OCI-LY1 (cell line): ENCODE data around the gene SYPL1.

Source experiments
- H2AFZ ChIP-seq: fragments of 200-600 bp; sonication (generic), shearing (Covaris generic); 2 replicates; pipeline ENCODE4 v1.6.0; 2014; ENCODE audit warnings: antibody characterized with exemption, mild to moderate bottlenecking, low read length
- H3F3A ChIP-seq: fragments of 200-600 bp; sonication (generic), shearing (Covaris generic); 2 replicates; pipeline ENCODE4 v1.6.0; 2014; ENCODE audit warnings: mild to moderate bottlenecking, antibody characterized with exemption, low read length, moderate library complexity; ENCODE audit not compliant: insufficient read depth
- H3K27ac ChIP-seq: fragments of 200-600 bp; sonication (generic); 2 replicates; pipeline ENCODE4 v1.5.1; 2014; ENCODE audit warnings: low read length, mixed run types, mild to moderate bottlenecking, low read depth; ENCODE audit not compliant: poor library complexity, severe bottlenecking
- H3K27me3 ChIP-seq: fragments of 200-600 bp; sonication (generic); 2 replicates; pipeline ENCODE4 v1.6.0; 2014; ENCODE audit warnings: antibody characterized with exemption, mild to moderate bottlenecking, low read length, moderate library complexity; ENCODE audit not compliant: insufficient read depth
- H3K36me3 ChIP-seq: fragments of 200-600 bp; sonication (generic); 2 replicates; pipeline ENCODE4 v1.6.1; 2014; ENCODE audit warnings: mild to moderate bottlenecking, antibody characterized with exemption, low read length, moderate library complexity, mixed read lengths; ENCODE audit not compliant: insufficient read depth
- H3K4me1 ChIP-seq: fragments of 200-600 bp; sonication (generic); 2 replicates; pipeline ENCODE4 v1.5.1; 2014; ENCODE audit warnings: mild to moderate bottlenecking, low read length, moderate library complexity; ENCODE audit not compliant: insufficient read depth, severe bottlenecking
- H3K4me2 ChIP-seq: fragments of 200-600 bp; sonication (generic), shearing (Covaris generic); 2 replicates; pipeline ENCODE4 v1.6.1; 2014; ENCODE audit warnings: low read length
- H3K4me3 ChIP-seq: fragments of 200-600 bp; sonication (generic); 2 replicates; pipeline ENCODE4 v1.5.1; 2014; ENCODE audit warnings: low read length, low read depth, mild to moderate bottlenecking, mixed read lengths; ENCODE audit not compliant: poor library complexity, severe bottlenecking
- H3K79me2 ChIP-seq: fragments of 200-600 bp; shearing (Covaris generic); 2 replicates; pipeline ENCODE4 v1.6.1; 2016; ENCODE audit warnings: mixed run types, low read length, mixed read lengths; ENCODE audit not compliant: insufficient read depth
- H3K9ac ChIP-seq: fragments of 200-600 bp; sonication (generic), shearing (Covaris generic); 2 replicates; pipeline ENCODE4 v1.6.1; 2014; ENCODE audit warnings: mild to moderate bottlenecking, low read length, mixed read lengths
- H3K9me2 ChIP-seq: fragments of 200-600 bp; sonication (generic), shearing (Covaris generic); 2 replicates; pipeline ENCODE4 v1.6.1; 2014; ENCODE audit warnings: low read depth, mild to moderate bottlenecking, low read length, mixed read lengths
- H3K9me3 ChIP-seq: fragments of 200-600 bp; shearing (Covaris generic); 2 replicates; pipeline ENCODE4 v1.6.1; 2014; ENCODE audit warnings: low read length, mixed read lengths
- H4K20me1 ChIP-seq: fragments of 200-600 bp; sonication (generic), shearing (Covaris generic); 2 replicates; pipeline ENCODE4 v1.6.0; 2016; ENCODE audit warnings: mild to moderate bottlenecking, low read length; ENCODE audit not compliant: insufficient read depth
- CTCF ChIP-seq: fragments of 200-600 bp; sonication (generic), shearing (Covaris generic); IDR thresholded peaks from 2 replicates; pipeline ENCODE4 v1.5.1; 2017; ENCODE audit warnings: mild to moderate bottlenecking, antibody characterized with exemption, low read length, moderate library complexity, mixed read lengths
- EZH2 ChIP-seq: fragments of 200-600 bp; sonication (generic), shearing (Covaris generic); IDR thresholded peaks from 2 replicates; pipeline ENCODE4 v1.8.0; 2017; ENCODE audit warnings: borderline replicate concordance, mixed run types, mild to moderate bottlenecking, antibody characterized with exemption, low read length, moderate library complexity, mixed read lengths

Gene SYPL1

GRCh38 chr7:106110238-106110560 is 1.9 kb downstream of the SYPL1 start:
- no peaks in the 10 kb centered on the region for H3K9me3 ChIP-seq
- H3F3A ChIP-seq: no peaks in the 10 kb centered on the region
- H3K9ac ChIP-seq: peak overlapping the region; percentile 87
- H3K36me3 ChIP-seq: peaks cover 53% of the 10 kb centered on the region
- H3K27me3 ChIP-seq: no peaks in the 10 kb centered on the region
- H4K20me1 ChIP-seq: peaks cover 8% of the 10 kb centered on the region; the same call in 1 of the 2 replicates
- H3K79me2 ChIP-seq: peaks cover 68% of the 10 kb centered on the region
- TF ChIP-seq CTCF (no peak), EZH2 (no peak)
- peak overlapping the region; percentile 85 for H3K27ac ChIP-seq
- no peaks in the 10 kb centered on the region for H3K9me2 ChIP-seq
- peak overlapping the region; percentile 97 for H3K4me2 ChIP-seq
- H2AFZ ChIP-seq: no peak overlapping the region
- peaks cover 70% of the 10 kb centered on the region for H3K4me1 ChIP-seq
- H3K4me3 ChIP-seq: peak overlapping the region; percentile 77

GRCh38 chr7:106109521-106110237 is 2.4 kb downstream of the SYPL1 start:
- peak overlapping the region; percentile 87 for H3K9ac ChIP-seq
- peaks cover 74% of the 10 kb centered on the region for H3K79me2 ChIP-seq
- H3K4me3 ChIP-seq: peak overlapping the region; percentile 77
- peaks cover 59% of the 10 kb centered on the region for H3K36me3 ChIP-seq
- H3K27me3 ChIP-seq: no peaks in the 10 kb centered on the region
- peak overlapping the region; percentile 97 for H3K4me2 ChIP-seq
- H4K20me1 ChIP-seq: peaks cover 9% of the 10 kb centered on the region; the same call in 1 of the 2 replicates
- peak overlapping the region; percentile 85 for H3K27ac ChIP-seq
- no peaks in the 10 kb centered on the region for H3K9me2 ChIP-seq
- no peaks in the 10 kb centered on the region for H3K9me3 ChIP-seq
- TF ChIP-seq EZH2 (no peak), CTCF (no peak)
- no peaks in the 10 kb centered on the region for H3F3A ChIP-seq
- H3K4me1 ChIP-seq: peaks cover 70% of the 10 kb centered on the region
- H2AFZ ChIP-seq: no peak overlapping the region

GRCh38 chr7:106108991-106109390 is 3.1 kb downstream of the SYPL1 start:
- no peak for TF ChIP-seq CTCF
- no peak for TF ChIP-seq EZH2
- no peak overlapping the region for H2AFZ ChIP-seq
- peaks cover 9% of the 10 kb centered on the region; the same call in 1 of the 2 replicates for H4K20me1 ChIP-seq
- no peaks in the 10 kb centered on the region for H3K27me3 ChIP-seq
- peaks cover 61% of the 10 kb centered on the region for H3K36me3 ChIP-seq
- H3K4me3 ChIP-seq: peak overlapping the region; percentile 77
- peak overlapping the region; percentile 85 for H3K27ac ChIP-seq
- peak overlapping the region; percentile 87 for H3K9ac ChIP-seq
- no peaks in the 10 kb centered on the region for H3F3A ChIP-seq
- peaks cover 81% of the 10 kb centered on the region for H3K79me2 ChIP-seq
- H3K9me2 ChIP-seq: no peaks in the 10 kb centered on the region
- peak overlapping the region; percentile 97 for H3K4me2 ChIP-seq
- no peaks in the 10 kb centered on the region for H3K9me3 ChIP-seq
- H3K4me1 ChIP-seq: peaks cover 72% of the 10 kb centered on the region
